Measurements from ENCODE around the gene SAMD9.

GRCh38 chr7:93138576-93138975 is 20.8 kb upstream of the SAMD9 start:
- TF ChIP-seq EZH2 (IDR thresholded peaks at IDR 0.05; ENCODE audit: borderline replicate concordance, low read depth, low read length, poor library complexity, severe bottlenecking) (no peak), CTCF (conservative IDR thresholded peaks at IDR 0.05; ENCODE audit: low read depth, low read length) (no peak)

Data from A673 (cell line).